Measurements from ENCODE around the gene BICD1. TPM values are rescaled to one million over a fixed set of nuclear protein-coding genes. Genes with fewer than 3 reads are reported as not detected.

Gene BICD1
- total and polyA plus RNA-seq, 2 donors (not counting 3 experiments of a cell fraction or from before 2014, with no cell fraction given), result 12.2 to 51.0 TPM

- CTCF ChIA-PET, result interaction anchor here (0.7 to 1.7 kb wide), 8 partner anchors 9 to 481 kb away, joined by 3 to 9 read pairs (median 3); partner anchors contain the start of gene BICD1
- Histone ChIP-seq H3K36me3 (ENCODE audit: control insufficient read depth in 2 of 2, extremely low read depth in 1 of 2, insufficient read depth in 2 of 2, low read length in 2 of 2) (no peaks in the 10 kb centered on the region), H3K79me2 (ENCODE audit: control insufficient read depth, insufficient read depth, low read length) (peaks cover 5% of the 10 kb centered on the region), H3K27me3 (ENCODE audit: control insufficient read depth in 2 of 2, insufficient read depth in 2 of 2, low read length in 2 of 2) (no peaks in the 10 kb centered on the region), H3K9me1 (replicated peaks; ENCODE audit: control insufficient read depth, extremely low read depth, insufficient read depth, low read length) (no peaks in the 10 kb centered on the region), H3K9ac (replicated peaks; ENCODE audit: extremely low read depth, insufficient read depth, low read length) (no peak overlapping the region), H3K9me3 (replicated peaks; ENCODE audit: control insufficient read depth, insufficient read depth, low read length) (no peaks in the 10 kb centered on the region), H4K20me1 (replicated peaks; ENCODE audit: control insufficient read depth, extremely low read depth, insufficient read depth, low read length) (no peaks in the 10 kb centered on the region), H3K4me2 (ENCODE audit: insufficient read depth, low read length) (no peak overlapping the region), H3K27ac (ENCODE audit: insufficient read depth, low read depth, low read length) (no peak overlapping the region), H2AFZ (ENCODE audit: low read depth, low read length) (no peak overlapping the region), H3K4me1 (ENCODE audit: control insufficient read depth, extremely low read depth, insufficient read depth, low read length) (peaks cover 8% of the 10 kb centered on the region), H3K4me3 (replicated peaks in 1 of 3; ENCODE audit: insufficient read depth in 1 of 3, low read depth in 1 of 3, low read length in 3 of 3) (no peak overlapping the region)
- intact Hi-C loops (cut with micrococcal nuclease), result no loop called here
- BruUV-seq (replicated peaks), result no TSS peak
- FAIRE-seq (peak; percentile 72), DNase-seq (ENCODE audit: low read depth, low spot score) (peak; percentile 49)
- dilution Hi-C loops (cut with MboI; ENCODE audit: extremely low pct_ligation_motif_present, low sequenced_read_pairs), result no loop called here
- TF ChIP-seq FOS (IDR thresholded peaks at IDR 0.05; ENCODE audit: borderline replicate concordance, insufficient read depth, low read length) (peak; percentile 52), CTCF (IDR thresholded peaks at IDR 0.05; ENCODE audit: extremely low read depth in 1 of 2, insufficient read depth in 1 of 2, low read depth in 1 of 2, low read length in 2 of 2) (no peak)
- POLR2A ChIA-PET, result interaction anchor here (0.8 kb wide), 1 partner anchor 38 kb away, joined by 5 read pairs; no protein-coding TSS in a partner anchor
Measured at GRCh38 chr12:32134101-32134888, 27.6 kb downstream of the BICD1 start.

- Histone ChIP-seq H3K4me3 (replicated peaks in 1 of 3; ENCODE audit: insufficient read depth in 1 of 3, low read depth in 1 of 3, low read length in 3 of 3) (no peak overlapping the region), H3K4me1 (ENCODE audit: control insufficient read depth, extremely low read depth, insufficient read depth, low read length) (peaks cover 8% of the 10 kb centered on the region), H2AFZ (ENCODE audit: low read depth, low read length) (no peak overlapping the region), H3K27ac (ENCODE audit: insufficient read depth, low read depth, low read length) (no peak overlapping the region), H3K79me2 (ENCODE audit: control insufficient read depth, insufficient read depth, low read length) (peaks cover 10% of the 10 kb centered on the region), H3K9me3 (replicated peaks; ENCODE audit: control insufficient read depth, insufficient read depth, low read length) (no peaks in the 10 kb centered on the region), H3K4me2 (ENCODE audit: insufficient read depth, low read length) (no peak overlapping the region), H4K20me1 (replicated peaks; ENCODE audit: control insufficient read depth, extremely low read depth, insufficient read depth, low read length) (no peaks in the 10 kb centered on the region), H3K27me3 (ENCODE audit: control insufficient read depth in 2 of 2, insufficient read depth in 2 of 2, low read length in 2 of 2) (no peaks in the 10 kb centered on the region), H3K9me1 (replicated peaks; ENCODE audit: control insufficient read depth, extremely low read depth, insufficient read depth, low read length) (no peaks in the 10 kb centered on the region), H3K9ac (replicated peaks; ENCODE audit: extremely low read depth, insufficient read depth, low read length) (no peak overlapping the region), H3K36me3 (ENCODE audit: control insufficient read depth in 2 of 2, extremely low read depth in 1 of 2, insufficient read depth in 2 of 2, low read length in 2 of 2) (no peaks in the 10 kb centered on the region)
- BruUV-seq (replicated peaks), result no TSS peak
- dilution Hi-C loops (cut with MboI; ENCODE audit: extremely low pct_ligation_motif_present, low sequenced_read_pairs), result no loop called here
- FAIRE-seq, result no peak
- ChIA-PET POLR2A (no interaction called here), CTCF (no interaction called here)
- intact Hi-C loops (cut with micrococcal nuclease), result no loop called here
- TF ChIP-seq CTCF (IDR thresholded peaks at IDR 0.05; ENCODE audit: extremely low read depth in 1 of 2, insufficient read depth in 1 of 2, low read depth in 1 of 2, low read length in 2 of 2) (no peak), FOS (IDR thresholded peaks at IDR 0.05; ENCODE audit: borderline replicate concordance, insufficient read depth, low read length) (no peak), POLR2A (IDR thresholded peaks at IDR 0.05; ENCODE audit: low read depth, low read length) (no peak), POLR2AphosphoS5 (IDR thresholded peaks at IDR 0.05; ENCODE audit: insufficient read depth, low read depth, low read length) (no peak), JUN (IDR thresholded peaks at IDR 0.05; ENCODE audit: borderline replicate concordance, insufficient read depth, insufficient read length, low read depth) (no peak), EZH2 (IDR thresholded peaks at IDR 0.05; ENCODE audit: borderline replicate concordance, low read depth, low read length, severe bottlenecking) (no peak), GATA2 (IDR thresholded peaks at IDR 0.05; ENCODE audit: insufficient read depth, insufficient read length, low read depth, low read length) (no peak), MYC (IDR thresholded peaks at IDR 0.05; ENCODE audit: low read depth, low read length) (no peak), MAX (IDR thresholded peaks at IDR 0.05; ENCODE audit: insufficient read depth, insufficient read length) (no peak)
- DNase-seq (ENCODE audit: low read depth, low spot score), result no peak
Measured at GRCh38 chr12:32135967-32136366, 29.3 kb downstream of the BICD1 start.
